ENCODE measurements around the gene USP2. TPM values are rescaled to one million over a fixed set of nuclear protein-coding genes. Genes with fewer than 3 reads are reported as not detected.

The USP2 gene
- total RNA-seq, 4 donors from 2014 or later: 0.29 to 28.2 (median 2.1) TPM; not detected in 1

- no peaks in the 10 kb centered on the region for H3K36me3 ChIP-seq
- H3K4me3 ChIP-seq: peak overlapping the region; percentile 49 to 63
- peaks cover 0 to 21% of the 10 kb centered on the region in 2 donors for H3K4me1 ChIP-seq
- no peaks in the 10 kb centered on the region for H3K27me3 ChIP-seq
- DNase-seq: no peak
- H3K27ac ChIP-seq: peak overlapping the region; percentile 83 to 95
- intact Hi-C loops (cut with DNase I; ENCODE audit: low total_unique reads): loop anchor here (10.0 kb wide), 1 partner anchor 244 kb away; a partner anchor contains a TSS
- no peaks in the 10 kb centered on the region for H3K9me3 ChIP-seq
- TF ChIP-seq POLR2A (IDR thresholded peaks at IDR 0.05): no peak
- TF ChIP-seq CTCF (IDR thresholded peaks at IDR 0.05): no peak
These were observed 42.4 kb downstream of the USP2 start for GRCh38 chr11:119338965-119339588.

- H3K27me3 ChIP-seq: no peaks in the 10 kb centered on the region
- no peaks in the 10 kb centered on the region for H3K36me3 ChIP-seq
- intact Hi-C loops (cut with DNase I; ENCODE audit: low total_unique reads): loop anchor here (10.0 kb wide), 1 partner anchor 244 kb away; a partner anchor contains a TSS
- TF ChIP-seq POLR2A (IDR thresholded peaks at IDR 0.05) (no peak), CTCF (IDR thresholded peaks at IDR 0.05) (peak; percentile 79 to 93 (median 86))
- H3K27ac ChIP-seq: peak overlapping the region; percentile 83 to 95
- H3K4me3 ChIP-seq: no peak overlapping the region
- peaks cover 0 to 21% of the 10 kb centered on the region in 2 donors for H3K4me1 ChIP-seq
- no peaks in the 10 kb centered on the region for H3K9me3 ChIP-seq
- DNase-seq: peak; percentile 74 to 82
These were observed 43.1 kb downstream of the USP2 start for GRCh38 chr11:119338318-119338890.

GRCh38 chr11:119337581-119338317, 43.7 kb downstream of the USP2 start:
- H3K27me3 ChIP-seq: no peaks in the 10 kb centered on the region
- H3K4me3 ChIP-seq: no peak overlapping the region
- peak overlapping the region; percentile 83 to 95 for H3K27ac ChIP-seq
- peak in 1 of 2 donors; percentile 69 for DNase-seq
- H3K36me3 ChIP-seq: no peaks in the 10 kb centered on the region
- H3K9me3 ChIP-seq: no peaks in the 10 kb centered on the region
- H3K4me1 ChIP-seq: peaks cover 0 to 21% of the 10 kb centered on the region in 2 donors
- intact Hi-C loops (cut with DNase I; ENCODE audit: low total_unique reads): loop anchor here (10.0 kb wide), 1 partner anchor 243 kb away; a partner anchor contains a TSS
- no peak for TF ChIP-seq POLR2A (IDR thresholded peaks at IDR 0.05)

GRCh38 chr11:119336744-119337469, 44.6 kb downstream of the USP2 start:
- H3K4me1 ChIP-seq: peaks cover 0 to 21% of the 10 kb centered on the region in 2 donors

More at GRCh38 chr11:119336744-119337469, 44.6 kb downstream of the USP2 start:
- no peaks in the 10 kb centered on the region for H3K9me3 ChIP-seq
- no peak for DNase-seq
- peak overlapping the region in 1 of 2 donors; percentile 95 for H3K27ac ChIP-seq
- H3K4me3 ChIP-seq: no peak overlapping the region
- no peaks in the 10 kb centered on the region for H3K36me3 ChIP-seq
- no peaks in the 10 kb centered on the region for H3K27me3 ChIP-seq
- no peak for TF ChIP-seq POLR2A (IDR thresholded peaks at IDR 0.05)
- no peak for TF ChIP-seq CTCF (IDR thresholded peaks at IDR 0.05)
- intact Hi-C loops (cut with DNase I; ENCODE audit: low total_unique reads): loop anchor here (10.0 kb wide), 1 partner anchor 242 kb away; a partner anchor contains a TSS
